ENCODE measurements around the gene FSCN2.

- TF ChIP-seq, protein P1, sequence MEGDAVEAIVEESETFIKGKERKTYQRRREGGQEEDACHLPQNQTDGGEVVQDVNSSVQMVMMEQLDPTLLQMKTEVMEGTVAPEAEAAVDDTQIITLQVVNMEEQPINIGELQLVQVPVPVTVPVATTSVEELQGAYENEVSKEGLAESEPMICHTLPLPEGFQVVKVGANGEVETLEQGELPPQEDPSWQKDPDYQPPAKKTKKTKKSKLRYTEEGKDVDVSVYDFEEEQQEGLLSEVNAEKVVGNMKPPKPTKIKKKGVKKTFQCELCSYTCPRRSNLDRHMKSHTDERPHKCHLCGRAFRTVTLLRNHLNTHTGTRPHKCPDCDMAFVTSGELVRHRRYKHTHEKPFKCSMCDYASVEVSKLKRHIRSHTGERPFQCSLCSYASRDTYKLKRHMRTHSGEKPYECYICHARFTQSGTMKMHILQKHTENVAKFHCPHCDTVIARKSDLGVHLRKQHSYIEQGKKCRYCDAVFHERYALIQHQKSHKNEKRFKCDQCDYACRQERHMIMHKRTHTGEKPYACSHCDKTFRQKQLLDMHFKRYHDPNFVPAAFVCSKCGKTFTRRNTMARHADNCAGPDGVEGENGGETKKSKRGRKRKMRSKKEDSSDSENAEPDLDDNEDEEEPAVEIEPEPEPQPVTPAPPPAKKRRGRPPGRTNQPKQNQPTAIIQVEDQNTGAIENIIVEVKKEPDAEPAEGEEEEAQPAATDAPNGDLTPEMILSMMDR (IDR thresholded peaks at IDR 0.05): no peak
- TF ChIP-seq EP300 (IDR thresholded peaks at IDR 0.05) (no peak), POLR2A (IDR thresholded peaks at IDR 0.05) (no peak)
Observed at GRCh38 chr17:81551458-81552243, 23.5 kb downstream of the FSCN2 start.
